LNCaP clone FGC (cell line): ENCODE data around the gene IFI44.

ENCODE experiments used
- DNase-seq: peaks from one replicate; pipeline ENCODE4 v3.0.0-alpha.2; 2011; ENCODE audit warnings: low read depth
- H3K4me3 ChIP-seq: 2 replicates; pipeline ENCODE4 v1.5.1; 2011; ENCODE audit warnings: mild to moderate bottlenecking, low read depth, low read length, control low read depth
- TF ChIP-seq, protein P1 (sequence below): IDR thresholded peaks from 2 replicates; pipeline ENCODE4 v1.5.1; 2012; ENCODE audit warnings: mild to moderate bottlenecking; ENCODE audit not compliant: control insufficient read depth, insufficient read depth; ENCODE audit errors: extremely low read depth

The IFI44 gene

GRCh38 chr1:78712467-78713051, 62.9 kb downstream of the IFI44 start:
- no peak overlapping the region for H3K4me3 ChIP-seq
- no peak for DNase-seq
- TF ChIP-seq, protein P1, sequence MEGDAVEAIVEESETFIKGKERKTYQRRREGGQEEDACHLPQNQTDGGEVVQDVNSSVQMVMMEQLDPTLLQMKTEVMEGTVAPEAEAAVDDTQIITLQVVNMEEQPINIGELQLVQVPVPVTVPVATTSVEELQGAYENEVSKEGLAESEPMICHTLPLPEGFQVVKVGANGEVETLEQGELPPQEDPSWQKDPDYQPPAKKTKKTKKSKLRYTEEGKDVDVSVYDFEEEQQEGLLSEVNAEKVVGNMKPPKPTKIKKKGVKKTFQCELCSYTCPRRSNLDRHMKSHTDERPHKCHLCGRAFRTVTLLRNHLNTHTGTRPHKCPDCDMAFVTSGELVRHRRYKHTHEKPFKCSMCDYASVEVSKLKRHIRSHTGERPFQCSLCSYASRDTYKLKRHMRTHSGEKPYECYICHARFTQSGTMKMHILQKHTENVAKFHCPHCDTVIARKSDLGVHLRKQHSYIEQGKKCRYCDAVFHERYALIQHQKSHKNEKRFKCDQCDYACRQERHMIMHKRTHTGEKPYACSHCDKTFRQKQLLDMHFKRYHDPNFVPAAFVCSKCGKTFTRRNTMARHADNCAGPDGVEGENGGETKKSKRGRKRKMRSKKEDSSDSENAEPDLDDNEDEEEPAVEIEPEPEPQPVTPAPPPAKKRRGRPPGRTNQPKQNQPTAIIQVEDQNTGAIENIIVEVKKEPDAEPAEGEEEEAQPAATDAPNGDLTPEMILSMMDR: no peak

GRCh38 chr1:78713297-78713696, 63.7 kb downstream of the IFI44 start:
- TF ChIP-seq, protein P1: no peak
- no peak for DNase-seq
- no peak overlapping the region for H3K4me3 ChIP-seq
